Urinary bladder (tissue), 4 donors: ENCODE results near the gene PLEKHM3. TPM values are rescaled to one million over a fixed set of nuclear protein-coding genes. Genes with fewer than 3 reads are reported as not detected.

Experiments
- DNase-seq: peaks from one replicate; pipeline ENCODE4 v3.0.0-alpha.2; 2015; ENCODE audit errors: extremely low spot score
- H3K27ac ChIP-seq: one replicate; pipeline ENCODE4 v1.5.1; 2013; ENCODE audit warnings: low read depth, mild to moderate bottlenecking, moderate library complexity
- H3K36me3 ChIP-seq: one replicate; pipeline ENCODE4 v1.6.1; 2013; ENCODE audit warnings: mild to moderate bottlenecking, moderate library complexity; ENCODE audit not compliant: insufficient read depth
- H3K4me1 ChIP-seq: one replicate; pipeline ENCODE4 v1.6.1; 2013; ENCODE audit warnings: mild to moderate bottlenecking, moderate library complexity; ENCODE audit not compliant: insufficient read depth
- H3K4me3 ChIP-seq: one replicate; pipeline ENCODE4 v1.5.1; 2013; ENCODE audit warnings: low read depth, low read length
- WGBS: extraction: QIAGEN DNeasy Blood & Tissue Kit; methylation state at CpG from one replicate; pipeline ENCODE4 v1.1.7; 2013; 5-methylcytosine and 5-hydroxymethylcytosine counted together
- polyA plus RNA-seq: library from polyadenylated mRNA; stranded (reverse); fragments of 200-250 nt; gene quantifications from one replicate; pipeline ENCODE4 v1.2.3, GENCODE V29; 2013
- total RNA-seq: library from RNA; depleted of rRNA; stranded (reverse); fragments of >200 nt; gene quantifications from one replicate; pipeline ENCODE4 v1.2.3, GENCODE V29; 2014
- donor health status: healthy with polysubstance abuse.
- donor health status: healthy.

Gene PLEKHM3
- total RNA-seq = 30.1 TPM
- 5.7 TPM for polyA plus RNA-seq

- Histone ChIP-seq H3K4me3 (peak within 1 kb of the TSS; percentile 96), H3K4me1 (no peaks in the 10 kb centered on the region), H3K27ac (peak within 1 kb of the TSS; percentile 33), H3K36me3 (peaks cover 3% of the 10 kb centered on the region)
- DNase-seq = peak; percentile 46
- WGBS = 2% methylated on average over 38 of the region's 38 CpGs
Observed at GRCh38 chr2:208025037-208025813, at the start of gene PLEKHM3. Gene PLEKHM3, minus strand, starts transcription at chr2:208025527. Its CDS starts 23,888 bp downstream, at chr2:208001639.

DNA sequence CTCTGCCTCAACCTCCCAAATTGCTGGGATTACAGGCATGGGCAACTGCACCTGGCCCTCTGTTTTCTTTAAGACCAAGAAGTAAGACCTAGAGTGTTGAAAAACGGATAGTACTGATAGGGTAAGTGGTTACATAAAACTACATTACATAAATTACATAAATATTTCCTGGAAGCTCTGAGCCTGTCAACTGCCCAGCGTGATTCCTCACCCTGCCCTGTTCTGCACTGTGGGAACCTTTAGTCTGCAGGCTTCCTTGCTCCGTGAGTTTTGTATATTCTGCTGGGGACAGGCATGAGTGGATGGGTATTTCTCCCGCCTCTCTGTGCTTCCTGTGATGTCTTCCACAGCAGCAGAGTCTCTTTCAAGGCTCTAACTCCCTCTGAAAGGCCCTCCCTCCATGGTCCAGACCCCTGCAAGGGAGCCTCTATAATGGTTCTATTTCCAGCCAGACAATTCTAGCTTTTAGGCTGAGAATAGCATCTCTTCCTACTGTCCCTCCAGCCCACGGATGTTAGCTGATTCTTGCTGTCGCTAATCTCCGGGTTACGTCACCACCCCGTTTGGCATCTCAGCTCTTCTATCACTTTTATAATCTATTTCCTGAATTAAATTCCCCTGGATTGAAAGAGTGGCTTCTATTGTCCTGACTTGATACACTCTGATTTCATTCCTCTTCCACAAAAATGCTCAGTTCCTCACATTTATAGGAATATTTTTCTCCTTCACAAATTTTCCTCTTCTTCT is 49.5 kb upstream of the PLEKHM3 start:
- Histone ChIP-seq H3K4me1 (no peaks in the 10 kb centered on the region), H3K27ac (no peak overlapping the region), H3K36me3 (no peaks in the 10 kb centered on the region), H3K4me3 (no peak overlapping the region)
- 36% methylated on average over 9 of the region's 9 CpGs for WGBS
- DNase-seq = no peak

GRCh38 chr2:208072250-208072892 is 47.0 kb upstream of the PLEKHM3 start:
- WGBS = 28% methylated on average over 9 of the region's 9 CpGs
- no peak overlapping the region for H3K27ac ChIP-seq
- no peak overlapping the region for H3K4me3 ChIP-seq
- H3K36me3 ChIP-seq = no peaks in the 10 kb centered on the region
- peak; percentile 15 for DNase-seq
- no peaks in the 10 kb centered on the region for H3K4me1 ChIP-seq

GRCh38 chr2:208069186-208069585 is 43.9 kb upstream of the PLEKHM3 start:
- H3K4me1 ChIP-seq = no peaks in the 10 kb centered on the region
- no peak overlapping the region for H3K27ac ChIP-seq
- 53% methylated on average over 4 of the region's 4 CpGs for WGBS

GRCh38 chr2:208066016-208066415 is 40.7 kb upstream of the PLEKHM3 start:
- Histone ChIP-seq H3K27ac (no peak overlapping the region), H3K36me3 (no peaks in the 10 kb centered on the region), H3K4me3 (no peak overlapping the region), H3K4me1 (no peaks in the 10 kb centered on the region)
- DNase-seq = no peak
- WGBS = 80% methylated on average over 4 of the region's 4 CpGs

More at GRCh38 chr2:208069186-208069585, 43.9 kb upstream of the PLEKHM3 start:
- DNase-seq = no peak
- Histone ChIP-seq H3K36me3 (no peaks in the 10 kb centered on the region), H3K4me3 (no peak overlapping the region)

- H3K4me1 ChIP-seq = no peaks in the 10 kb centered on the region
- 79% methylated on average over 5 of the region's 5 CpGs for WGBS
- DNase-seq = no peak
Observed at GRCh38 chr2:208065476-208065875, 40.1 kb upstream of the PLEKHM3 start.

GRCh38 chr2:208064220-208064961 is 39.1 kb upstream of the PLEKHM3 start:
- no peaks in the 10 kb centered on the region for H3K36me3 ChIP-seq
- no peak overlapping the region for H3K4me3 ChIP-seq
- 86% methylated on average over 8 of the region's 8 CpGs for WGBS
- DNase-seq = no peak
- H3K4me1 ChIP-seq = no peaks in the 10 kb centered on the region
- H3K27ac ChIP-seq = no peak overlapping the region

More at GRCh38 chr2:208065476-208065875, 40.1 kb upstream of the PLEKHM3 start:
- Histone ChIP-seq H3K4me3 (no peak overlapping the region), H3K27ac (no peak overlapping the region), H3K36me3 (no peaks in the 10 kb centered on the region)

GRCh38 chr2:208062961-208063360 is 37.6 kb upstream of the PLEKHM3 start:
- no peaks in the 10 kb centered on the region for H3K4me1 ChIP-seq
- no peaks in the 10 kb centered on the region for H3K36me3 ChIP-seq
- no peak overlapping the region for H3K4me3 ChIP-seq
- 36% methylated on average over 2 of the region's 2 CpGs for WGBS
- H3K27ac ChIP-seq = no peak overlapping the region
- no peak for DNase-seq

GRCh38 chr2:208062113-208062512 is 36.8 kb upstream of the PLEKHM3 start:
- Histone ChIP-seq H3K27ac (no peak overlapping the region), H3K4me1 (no peaks in the 10 kb centered on the region), H3K36me3 (no peaks in the 10 kb centered on the region), H3K4me3 (no peak overlapping the region)
- WGBS = 37% methylated on average over 4 of the region's 4 CpGs
- no peak for DNase-seq

DNA sequence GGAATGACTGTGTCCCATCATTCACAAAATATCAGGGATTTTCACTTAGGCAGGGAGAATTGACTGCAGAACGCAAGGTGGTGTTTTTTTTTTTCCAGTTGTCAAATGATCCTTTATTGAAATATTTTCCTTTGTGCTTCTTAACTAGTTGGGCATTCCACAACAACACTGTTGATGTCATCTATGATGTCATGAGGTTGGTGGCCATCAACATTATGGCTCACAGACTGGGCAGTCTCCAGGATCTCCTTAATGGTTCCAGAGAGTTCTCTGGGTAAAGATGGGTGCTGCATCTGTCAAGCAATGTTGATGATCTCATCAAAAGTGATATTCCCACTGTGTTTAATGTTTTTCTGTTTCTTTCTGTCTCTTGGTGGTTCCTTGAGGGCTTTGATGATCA is 31.8 kb upstream of the PLEKHM3 start:
- Histone ChIP-seq H3K36me3 (no peaks in the 10 kb centered on the region), H3K27ac (no peak overlapping the region), H3K4me1 (no peaks in the 10 kb centered on the region), H3K4me3 (no peak overlapping the region)
- no peak for DNase-seq
- 97% methylated on average over 1 of the region's 1 CpG for WGBS

DNA sequence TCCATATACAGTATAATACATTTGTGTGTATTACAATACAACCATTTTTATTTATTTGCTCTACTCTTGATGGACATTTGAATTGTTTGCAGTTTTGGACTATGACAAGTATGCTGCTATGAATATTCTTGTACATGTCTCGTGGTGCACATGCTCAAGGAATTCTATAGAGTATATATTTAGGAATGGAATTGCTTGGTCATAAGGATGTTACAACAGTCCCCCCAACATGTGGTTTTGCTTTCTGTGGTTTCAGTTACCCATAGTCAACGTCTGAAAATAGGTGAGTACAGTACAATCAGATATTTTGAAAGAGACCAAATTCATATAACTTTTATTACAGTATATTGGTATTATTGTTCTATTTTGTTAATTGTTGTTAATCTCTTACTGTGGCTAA is 24.1 kb upstream of the PLEKHM3 start:
- Histone ChIP-seq H3K27ac (no peak overlapping the region), H3K36me3 (no peaks in the 10 kb centered on the region), H3K4me1 (no peaks in the 10 kb centered on the region), H3K4me3 (no peak overlapping the region)
- 68% methylated on average over 2 of the region's 2 CpGs for WGBS
- DNase-seq = no peak

DNA sequence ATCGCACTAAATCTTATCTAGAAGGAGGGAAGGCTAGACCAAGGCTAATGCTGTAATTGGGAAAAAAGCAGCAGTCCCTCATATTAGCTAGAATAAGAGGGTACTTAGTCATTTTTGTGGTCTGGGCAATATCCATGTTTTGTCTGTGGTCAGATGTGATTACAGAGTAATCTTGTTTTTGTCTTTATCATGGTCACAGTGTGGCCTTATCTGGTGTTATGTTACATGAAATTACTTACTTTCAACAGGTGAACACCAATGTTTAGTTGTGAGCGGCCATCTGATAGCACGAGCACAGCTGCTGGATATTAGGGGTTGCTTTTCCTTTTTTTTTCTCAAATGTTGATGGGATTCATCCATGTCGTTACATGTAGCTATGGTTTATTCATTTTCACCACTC is 23.7 kb upstream of the PLEKHM3 start:
- no peak overlapping the region for H3K4me3 ChIP-seq
- H3K36me3 ChIP-seq = no peaks in the 10 kb centered on the region
- DNase-seq = no peak
- WGBS = 63% methylated on average over 4 of the region's 4 CpGs
- no peak overlapping the region for H3K27ac ChIP-seq
- no peaks in the 10 kb centered on the region for H3K4me1 ChIP-seq

GRCh38 chr2:208047840-208048239 is 22.5 kb upstream of the PLEKHM3 start:
- Histone ChIP-seq H3K27ac (no peak overlapping the region), H3K4me3 (no peak overlapping the region), H3K36me3 (no peaks in the 10 kb centered on the region), H3K4me1 (no peaks in the 10 kb centered on the region)
- 52% methylated on average over 3 of the region's 3 CpGs for WGBS
- no peak for DNase-seq
